Prostate gland (tissue), 2 donors: Measurements from ENCODE around the gene INKA1.
"Not testable (repeated sequence)": the region's sequence is repeated elsewhere in the genome, so short reads cannot be mapped to it uniquely, and the experiment has no call there.

Experiments used
- CTCF ChIP-seq, 4 experiments: fragments of 200-600 bp in 2 of 4; fragments of 450-650 bp in 2 of 4; sonication (generic) in 2 of 4; IDR thresholded peaks; 1 replicate in 3 of 4; 2 replicates in 1 of 4; pipeline ENCODE4 v1.5.1; 2016 to 2019; ENCODE audit warnings: antibody characterized with exemption in 4 of 4, mild to moderate bottlenecking in 2 of 4, moderate library complexity in 2 of 4
- POLR2AphosphoS5 ChIP-seq: sonication (generic); formaldehyde crosslinking; IDR thresholded peaks from one replicate; pipeline ENCODE4 v1.6.1; 2017; ENCODE audit warnings: antibody characterized with exemption

GRCh38 chr3:49776101-49776500 lies 27.0 kb upstream of the INKA1 start:
- not testable (repeated sequence) for TF ChIP-seq POLR2AphosphoS5; CTCF (IDR thresholded peaks at IDR 0.05)
